Stimulated activated CD8-positive, alpha-beta memory T cell treated with anti-CD3 and anti-CD28 coated beads, Interleukin-7, amount 100 ng/mL, for 4 hours (primary cell): ENCODE data around the gene TRIM8.
"Not testable (repeated sequence)": the region's sequence is repeated elsewhere in the genome, so short reads cannot be mapped to it uniquely, and the experiment has no call there.

Source experiments
- DNase-seq, 2 donors: peaks; one replicate each; pipeline ENCODE4 v3.0.0-alpha.2; 2020; ENCODE audit warnings: low read depth in 2 of 2

The TRIM8 gene

DNA sequence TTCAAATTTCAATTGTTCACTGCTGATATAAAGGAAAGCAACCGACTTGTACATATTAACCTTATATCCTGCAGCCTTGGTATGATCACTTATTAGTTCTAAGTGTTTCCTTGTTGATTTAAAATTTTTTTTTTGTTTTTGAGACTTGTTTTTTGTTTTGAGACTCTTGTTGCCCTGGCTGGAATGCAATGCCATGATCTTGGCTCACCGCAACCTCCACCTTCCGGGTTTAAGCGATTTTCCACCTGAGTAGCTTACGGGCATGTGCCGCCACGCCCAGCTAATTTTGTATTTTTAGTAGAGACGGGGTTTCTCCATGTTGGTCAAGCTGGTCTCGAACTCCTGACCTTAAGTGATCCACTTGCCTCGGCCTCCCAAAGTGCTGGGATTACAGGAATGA, 51.1 kb downstream of the TRIM8 start:
- DNase-seq = not testable (repeated sequence)

DNA sequence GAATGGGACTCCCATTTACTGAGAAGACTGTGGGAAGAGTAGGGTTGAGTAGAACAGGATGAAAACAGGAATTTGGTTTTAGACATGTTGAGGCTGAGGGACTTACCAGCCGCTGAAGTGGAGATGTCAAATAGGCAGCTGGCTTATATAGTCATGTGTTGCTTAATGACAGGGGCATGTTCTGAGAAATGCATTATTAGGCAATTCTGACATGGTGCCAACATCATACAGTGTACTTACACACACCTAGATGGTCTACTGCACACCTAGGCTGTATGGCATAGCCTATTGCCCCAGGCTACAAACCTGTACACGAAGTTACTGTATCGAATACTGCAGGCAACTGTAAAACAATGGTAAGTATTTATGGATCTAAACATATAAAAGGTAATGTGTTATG, 52.5 kb downstream of the TRIM8 start:
- no peak for DNase-seq

DNA sequence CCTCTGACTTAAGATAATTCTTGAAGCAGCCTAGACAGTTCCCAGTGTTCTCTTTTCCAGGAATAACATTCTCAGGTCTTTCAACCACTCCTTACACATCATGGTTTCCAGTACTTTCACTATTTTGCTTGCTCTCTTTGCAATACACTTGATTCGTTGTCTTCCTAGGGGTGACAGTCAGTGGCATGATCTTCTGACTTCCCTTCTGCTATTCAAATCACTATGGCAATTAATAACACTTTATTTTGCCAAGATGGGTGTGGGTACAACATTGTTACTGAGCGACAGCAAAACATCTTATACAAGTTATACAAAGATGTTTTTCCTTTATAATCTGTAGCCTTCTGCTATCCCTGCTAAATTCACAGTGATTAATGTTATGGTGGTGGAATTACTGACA, 54.6 kb downstream of the TRIM8 start:
- DNase-seq = no peak

DNA sequence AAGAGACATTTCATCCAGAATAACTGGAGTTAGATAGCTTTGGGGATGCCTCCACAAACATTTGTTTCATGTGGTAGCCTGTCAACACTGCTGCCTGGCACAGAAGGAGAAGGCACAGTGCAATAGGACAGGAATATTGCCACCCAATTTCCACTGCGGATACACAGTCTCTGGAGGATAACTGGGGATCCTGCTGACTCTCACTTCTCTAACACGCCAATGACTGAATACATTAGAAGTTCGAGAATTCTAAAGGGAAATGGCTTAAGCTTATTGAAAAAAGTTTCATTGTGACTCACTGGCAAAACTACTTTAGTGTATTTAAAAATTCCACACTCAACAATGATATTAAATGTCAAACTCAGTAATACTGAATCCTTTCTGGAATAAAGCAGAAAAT, 57.0 kb downstream of the TRIM8 start:
- no peak for DNase-seq

DNA sequence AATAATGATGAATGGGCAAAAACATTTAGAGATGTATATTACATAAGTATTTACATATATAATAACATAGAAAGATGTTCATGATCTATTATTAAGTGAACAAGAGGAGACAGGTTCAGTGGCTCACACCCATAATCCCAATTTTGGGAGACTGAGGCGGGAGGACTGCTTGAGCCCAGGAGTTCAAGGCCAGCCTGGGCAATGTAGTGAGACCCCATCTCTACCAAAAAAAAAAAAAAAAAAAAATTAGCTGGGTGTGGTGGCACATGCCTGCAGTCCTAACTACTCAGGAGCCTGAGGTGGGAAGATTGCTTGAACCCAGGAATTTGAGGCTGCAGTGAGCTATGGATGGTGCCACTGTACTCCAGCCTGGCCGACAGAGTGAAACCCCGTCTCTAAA, 57.5 kb downstream of the TRIM8 start:
- DNase-seq = no peak

DNA sequence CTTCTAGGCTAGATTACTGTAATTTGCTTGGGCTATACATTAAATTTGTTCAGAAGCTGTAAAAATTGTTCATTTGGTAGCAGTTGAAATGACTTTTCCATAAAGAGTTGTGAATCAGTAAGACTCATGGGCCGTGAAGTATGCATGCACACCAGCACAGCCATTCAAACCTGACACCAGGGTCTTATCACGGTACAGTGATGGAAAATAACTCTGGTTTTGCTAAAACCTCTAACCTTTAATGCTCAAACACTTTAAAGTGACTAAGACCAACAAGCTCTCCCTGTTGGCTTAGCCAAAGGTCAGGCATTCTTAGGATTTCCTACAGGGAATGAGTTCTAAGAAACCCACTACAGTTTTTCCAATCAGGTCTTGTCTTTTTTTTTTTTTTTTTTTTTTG, 58.5 kb downstream of the TRIM8 start:
- DNase-seq = no peak

DNA sequence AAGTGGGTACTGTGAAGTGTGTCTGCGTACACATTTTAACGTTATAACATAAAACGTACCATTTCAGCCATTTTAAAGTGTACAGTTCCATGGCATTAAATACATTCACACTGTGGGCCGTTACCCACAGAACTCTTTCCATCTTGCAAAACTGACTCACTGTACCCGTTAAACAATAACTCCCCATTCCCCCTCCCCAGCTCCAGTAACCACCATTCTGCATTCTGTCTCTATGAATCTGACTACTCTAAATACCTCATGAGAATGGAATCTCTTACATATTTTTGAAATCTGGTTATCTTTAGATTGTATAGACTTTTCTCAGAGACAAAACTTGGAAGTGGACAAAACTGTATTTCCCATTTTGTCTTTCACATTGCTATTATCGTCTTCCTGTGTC, 60.6 kb downstream of the TRIM8 start:
- DNase-seq = no peak

DNA sequence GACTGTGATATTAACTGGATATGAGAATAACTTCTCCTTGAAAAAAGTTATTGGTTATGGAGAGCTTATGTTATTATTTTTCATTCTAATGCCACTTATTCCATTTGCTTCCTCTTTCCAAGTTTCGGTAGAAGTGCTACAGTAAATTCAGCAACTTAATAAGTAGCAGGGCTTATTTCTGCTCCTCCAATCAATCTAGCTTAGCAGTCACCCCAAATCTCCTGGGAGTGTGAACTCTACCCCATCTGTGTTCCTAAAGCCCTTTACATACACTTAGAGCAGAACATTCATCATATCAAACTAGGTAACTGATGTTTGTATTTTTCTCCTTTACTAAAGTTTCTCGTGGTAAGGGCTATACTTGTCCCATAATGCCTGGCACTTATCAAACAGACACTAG, 61.3 kb downstream of the TRIM8 start:
- no peak for DNase-seq
